GM23248 (cell line): Measurements from ENCODE around the gene TBC1D23. TPM values are rescaled to one million over a fixed set of nuclear protein-coding genes. Genes with fewer than 3 reads are reported as not detected.

Source experiments
- DNase-seq: peaks from one replicate; pipeline ENCODE4 v3.0.0-alpha.2; 2015
- H2AFZ ChIP-seq: fragments of 200-600 bp; sonication (generic); 2 replicates; pipeline ENCODE4 v1.6.1; 2016; ENCODE audit warnings: antibody characterized with exemption
- H3F3A ChIP-seq: fragments of 200-600 bp; sonication (generic); 2 replicates; pipeline ENCODE4 v1.6.1; 2016; ENCODE audit warnings: mild to moderate bottlenecking, antibody characterized with exemption, mixed run types; ENCODE audit not compliant: insufficient read depth
- H3K27ac ChIP-seq: fragments of 200-600 bp; sonication (generic); 2 replicates; pipeline ENCODE4 v1.5.1; 2016; ENCODE audit warnings: mild to moderate bottlenecking
- H3K27me3 ChIP-seq: fragments of 200-600 bp; sonication (generic); replicated peaks from 2 replicates; pipeline ENCODE4 v1.6.1; 2016; ENCODE audit warnings: mild to moderate bottlenecking; ENCODE audit not compliant: insufficient read depth
- H3K36me3 ChIP-seq: fragments of 200-600 bp; sonication (generic); 2 replicates; pipeline ENCODE4 v1.6.1; 2016; ENCODE audit warnings: low read depth, mild to moderate bottlenecking
- H3K4me1 ChIP-seq: fragments of 200-600 bp; sonication (generic); 2 replicates; pipeline ENCODE4 v1.6.1; 2016; ENCODE audit warnings: mild to moderate bottlenecking; ENCODE audit not compliant: insufficient read depth
- H3K4me2 ChIP-seq: fragments of 200-600 bp; sonication (generic); one replicate; pipeline ENCODE4 v1.6.1; 2016; ENCODE audit warnings: mild to moderate bottlenecking; ENCODE audit not compliant: unreplicated experiment
- H3K4me3 ChIP-seq: fragments of 200-600 bp; sonication (generic); 2 replicates; pipeline ENCODE4 v1.5.1; 2016; ENCODE audit warnings: mild to moderate bottlenecking
- H3K79me2 ChIP-seq: fragments of 200-600 bp; sonication (generic); 2 replicates; pipeline ENCODE4 v1.6.1; 2016; ENCODE audit warnings: mild to moderate bottlenecking; ENCODE audit not compliant: insufficient read depth
- H3K9ac ChIP-seq: fragments of 200-600 bp; sonication (generic); 2 replicates; pipeline ENCODE4 v1.6.1; 2016; ENCODE audit warnings: mild to moderate bottlenecking
- H3K9me2 ChIP-seq: fragments of 200-600 bp; sonication (generic); 2 replicates; pipeline ENCODE4 v1.6.1; 2016; ENCODE audit warnings: mixed run types, mild to moderate bottlenecking, moderate library complexity; ENCODE audit not compliant: insufficient read depth
- H3K9me3 ChIP-seq: fragments of 200-600 bp; sonication (generic); one replicate; pipeline ENCODE4 v1.6.1; 2017; ENCODE audit warnings: low read depth
- H4K20me1 ChIP-seq: fragments of 200-600 bp; sonication (generic); 2 replicates; pipeline ENCODE4 v1.6.0; 2016; ENCODE audit not compliant: insufficient read depth
- EZH2 ChIP-seq: fragments of 200-600 bp; sonication (generic); IDR thresholded peaks from 2 replicates; pipeline ENCODE4 v1.6.1; 2018; ENCODE audit warnings: antibody characterized with exemption, mild to moderate bottlenecking; ENCODE audit not compliant: insufficient read depth, poor library complexity, severe bottlenecking
- EZH2phosphoT487 ChIP-seq: fragments of 200-600 bp; sonication (generic); IDR thresholded peaks from 2 replicates; pipeline ENCODE4 v1.6.1; 2018; ENCODE audit warnings: antibody characterized with exemption, moderate library complexity, mild to moderate bottlenecking, low read depth; ENCODE audit not compliant: insufficient read depth
- whole genome bisulfite sequencing, 2 experiments: methylation state at CpG; one replicate each; pipeline ENCODE4 v1.1.6; 2015 to 2017; ENCODE audit warnings: low lambda C conversion rate in 2 of 2, low coverage in 1 of 2; ENCODE audit errors: missing lambda C conversion rate in 2 of 2; 5-methylcytosine and 5-hydroxymethylcytosine counted together
- in situ Hi-C: fragments of 300-500 bp; cut with MboI; formaldehyde crosslinking; loops from 2 replicates; pipeline ENCODE4 v1.15.0; 2020
- polyA plus RNA-seq: library from polyadenylated mRNA; unstranded; fragments of >200 nt; fragmentation: Nextera tagmentation; extraction: Ambion mirVana; gene quantifications from 2 replicates; pipeline ENCODE4 v1.2.1, GENCODE V29; 2016
- total RNA-seq: library from RNA; depleted of rRNA; stranded (reverse); fragments of >200 nt; shearing (Covaris generic); gene quantifications from 2 replicates; pipeline ENCODE4 v1.2.3, GENCODE V29; 2014

Gene TBC1D23
- total and polyA plus RNA-seq, 2 experiments from 2014 or later, result 54.1 to 82.5 TPM

GRCh38 chr3:100352296-100353231 is 91.8 kb downstream of the TBC1D23 start:
- H4K20me1 ChIP-seq, result no peaks in the 10 kb centered on the region
- no peaks in the 10 kb centered on the region for H3K9me2 ChIP-seq
- H3K4me2 ChIP-seq, result no peak overlapping the region
- H3K79me2 ChIP-seq, result no peaks in the 10 kb centered on the region
- no peaks in the 10 kb centered on the region for H3K27me3 ChIP-seq
- H3K4me3 ChIP-seq, result no peak overlapping the region
- H3K9ac ChIP-seq, result no peak overlapping the region
- H2AFZ ChIP-seq, result no peak overlapping the region
- in situ Hi-C loops, result no loop called here
- H3F3A ChIP-seq, result no peaks in the 10 kb centered on the region
- 84% methylated on average over 10 of the region's 10 CpGs for WGBS, 2 experiments
- H3K9me3 ChIP-seq, result no peaks in the 10 kb centered on the region
- DNase-seq, result peak; percentile 35
- no peaks in the 10 kb centered on the region for H3K4me1 ChIP-seq
- H3K27ac ChIP-seq, result no peak overlapping the region
- TF ChIP-seq EZH2phosphoT487 (no peak), EZH2 (no peak)
- H3K36me3 ChIP-seq, result 0 out of 2 replicates have a peak, but pooled peaks cover 16% of the 10 kb centered on the region

- in situ Hi-C loops, result no loop called here
- WGBS, 2 experiments, result 95 to 100% methylated on average over 3 of the region's 3 CpGs
- DNase-seq, result no peak
Measured at GRCh38 chr3:100354850-100355249, 94.1 kb downstream of the TBC1D23 start.

GRCh38 chr3:100358413-100358812 is 97.6 kb downstream of the TBC1D23 start:
- in situ Hi-C loops, result no loop called here
- no peak overlapping the region for H3K9ac ChIP-seq
- no peaks in the 10 kb centered on the region for H3K9me2 ChIP-seq
- H3K9me3 ChIP-seq, result no peaks in the 10 kb centered on the region
- no peak for DNase-seq
- TF ChIP-seq EZH2phosphoT487, result no peak
- no peak for TF ChIP-seq EZH2
- no peak overlapping the region for H2AFZ ChIP-seq
- 77 to 84% methylated on average over 2 of the region's 2 CpGs for WGBS, 2 experiments
- H3F3A ChIP-seq, result peaks cover 18% of the 10 kb centered on the region; the same call in 1 of the 2 replicates
- H4K20me1 ChIP-seq, result no peaks in the 10 kb centered on the region
- peaks cover 20% of the 10 kb centered on the region for H3K36me3 ChIP-seq
- no peak overlapping the region for H3K4me2 ChIP-seq
- H3K27ac ChIP-seq, result no peak overlapping the region
- H3K4me3 ChIP-seq, result no peak overlapping the region
- H3K27me3 ChIP-seq, result no peaks in the 10 kb centered on the region
- H3K79me2 ChIP-seq, result no peaks in the 10 kb centered on the region
- H3K4me1 ChIP-seq, result no peaks in the 10 kb centered on the region

More at GRCh38 chr3:100354850-100355249, 94.1 kb downstream of the TBC1D23 start:
- no peak overlapping the region for H3K4me2 ChIP-seq
- H3K9me3 ChIP-seq, result no peaks in the 10 kb centered on the region
- H3K36me3 ChIP-seq, result 0 out of 2 replicates have a peak, but pooled peaks cover 8% of the 10 kb centered on the region
- no peaks in the 10 kb centered on the region for H3K4me1 ChIP-seq
- peaks cover 17% of the 10 kb centered on the region; the same call in 1 of the 2 replicates for H3F3A ChIP-seq
- no peaks in the 10 kb centered on the region for H3K79me2 ChIP-seq
- H3K4me3 ChIP-seq, result no peak overlapping the region
- no peak overlapping the region for H3K27ac ChIP-seq
- H2AFZ ChIP-seq, result no peak overlapping the region
- H3K9ac ChIP-seq, result no peak overlapping the region
- no peaks in the 10 kb centered on the region for H3K9me2 ChIP-seq
- no peaks in the 10 kb centered on the region for H3K27me3 ChIP-seq
- no peak for TF ChIP-seq EZH2
- TF ChIP-seq EZH2phosphoT487, result no peak
- H4K20me1 ChIP-seq, result no peaks in the 10 kb centered on the region

- Histone ChIP-seq H3K79me2 (no peaks in the 10 kb centered on the region), H2AFZ (no peak overlapping the region), H3K4me1 (no peaks in the 10 kb centered on the region), H3F3A (peaks cover 18% of the 10 kb centered on the region; the same call in 1 of the 2 replicates), H3K9me3 (no peaks in the 10 kb centered on the region), H3K9ac (no peak overlapping the region), H3K27ac (no peak overlapping the region), H3K9me2 (no peaks in the 10 kb centered on the region), H3K36me3 (peaks cover 21% of the 10 kb centered on the region), H3K27me3 (no peaks in the 10 kb centered on the region), H4K20me1 (no peaks in the 10 kb centered on the region), H3K4me3 (no peak overlapping the region), H3K4me2 (no peak overlapping the region)
- no peak for TF ChIP-seq EZH2
- no peak for TF ChIP-seq EZH2phosphoT487
- in situ Hi-C loops, result no loop called here
- DNase-seq, result no peak
- 60 to 61% methylated on average over 3 of the region's 3 CpGs for WGBS, 2 experiments
Measured at GRCh38 chr3:100359035-100359434, 98.2 kb downstream of the TBC1D23 start.
